Measurements from ENCODE around the gene NACC1.
A peak's percentile ranks its signal among the peaks of the same experiment; 100 is the strongest.
"Not testable (repeated sequence)": the region's sequence is repeated elsewhere in the genome, so short reads cannot be mapped to it uniquely, and the experiment has no call there.

Gene NACC1

GRCh38 chr19:13169769-13170168 lies 51.7 kb downstream of the NACC1 start:
- no peak overlapping the region for H3K4me3 ChIP-seq (ENCODE audit: control insufficient read depth, low read depth, low read length)
- DNase-seq (ENCODE audit: low read depth) = peak; percentile 80
- TF ChIP-seq, protein P1, sequence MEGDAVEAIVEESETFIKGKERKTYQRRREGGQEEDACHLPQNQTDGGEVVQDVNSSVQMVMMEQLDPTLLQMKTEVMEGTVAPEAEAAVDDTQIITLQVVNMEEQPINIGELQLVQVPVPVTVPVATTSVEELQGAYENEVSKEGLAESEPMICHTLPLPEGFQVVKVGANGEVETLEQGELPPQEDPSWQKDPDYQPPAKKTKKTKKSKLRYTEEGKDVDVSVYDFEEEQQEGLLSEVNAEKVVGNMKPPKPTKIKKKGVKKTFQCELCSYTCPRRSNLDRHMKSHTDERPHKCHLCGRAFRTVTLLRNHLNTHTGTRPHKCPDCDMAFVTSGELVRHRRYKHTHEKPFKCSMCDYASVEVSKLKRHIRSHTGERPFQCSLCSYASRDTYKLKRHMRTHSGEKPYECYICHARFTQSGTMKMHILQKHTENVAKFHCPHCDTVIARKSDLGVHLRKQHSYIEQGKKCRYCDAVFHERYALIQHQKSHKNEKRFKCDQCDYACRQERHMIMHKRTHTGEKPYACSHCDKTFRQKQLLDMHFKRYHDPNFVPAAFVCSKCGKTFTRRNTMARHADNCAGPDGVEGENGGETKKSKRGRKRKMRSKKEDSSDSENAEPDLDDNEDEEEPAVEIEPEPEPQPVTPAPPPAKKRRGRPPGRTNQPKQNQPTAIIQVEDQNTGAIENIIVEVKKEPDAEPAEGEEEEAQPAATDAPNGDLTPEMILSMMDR (conservative IDR thresholded peaks at IDR 0.05; ENCODE audit: control insufficient read depth, insufficient read depth, low read depth, low read length) = no peak

- no peak for DNase-seq (ENCODE audit: low read depth)
- TF ChIP-seq, protein P1 (conservative IDR thresholded peaks at IDR 0.05; ENCODE audit: control insufficient read depth, insufficient read depth, low read depth, low read length) = no peak
- H3K4me3 ChIP-seq (ENCODE audit: control insufficient read depth, low read depth, low read length) = no peak overlapping the region
Observed at GRCh38 chr19:13171146-13171545, 53.1 kb downstream of the NACC1 start.

DNA sequence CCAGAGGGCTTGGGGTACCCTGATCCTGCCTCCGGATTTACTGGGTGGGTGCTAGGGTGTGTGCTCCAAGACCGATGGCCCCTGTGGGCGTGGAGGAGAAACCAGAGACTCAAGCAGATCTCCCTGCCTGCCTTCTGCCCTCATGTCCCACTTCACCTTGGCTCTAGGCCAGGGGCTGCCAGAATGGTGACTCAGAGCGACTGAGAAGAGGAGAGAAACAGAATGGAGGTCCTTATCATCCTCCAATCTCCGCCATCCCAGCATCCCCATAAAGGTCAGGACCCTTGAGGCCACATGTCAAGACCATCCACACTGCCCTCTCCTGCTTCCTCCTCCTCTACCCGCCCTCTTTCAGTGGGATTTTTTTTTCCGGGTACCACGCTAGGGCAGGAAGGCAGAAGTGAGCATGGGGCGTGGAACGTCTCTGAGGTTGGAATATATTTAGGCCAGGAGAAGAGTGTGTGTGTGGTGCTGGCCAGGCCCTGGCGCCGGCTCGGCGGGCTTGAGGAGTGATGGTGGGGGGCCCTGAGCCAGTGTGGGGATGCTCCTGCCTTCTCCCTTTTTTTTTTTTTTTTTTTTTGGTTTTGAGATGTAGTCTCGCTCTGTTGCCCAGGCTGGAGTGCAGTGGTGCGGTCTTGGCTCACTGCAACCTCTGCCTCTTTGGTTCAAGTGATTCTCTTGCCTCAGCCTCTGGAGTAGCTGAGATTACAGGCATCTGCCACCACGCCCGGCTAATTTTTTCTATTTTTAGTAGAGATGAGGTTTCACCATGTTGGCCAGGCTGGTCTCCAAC lies 54.5 kb downstream of the NACC1 start:
- TF ChIP-seq, protein P1 (conservative IDR thresholded peaks at IDR 0.05; ENCODE audit: control insufficient read depth, insufficient read depth, low read depth, low read length) = no peak
- DNase-seq (ENCODE audit: low read depth) = peak; percentile 81
- H3K4me3 ChIP-seq (ENCODE audit: control insufficient read depth, low read depth, low read length) = no peak overlapping the region

DNA sequence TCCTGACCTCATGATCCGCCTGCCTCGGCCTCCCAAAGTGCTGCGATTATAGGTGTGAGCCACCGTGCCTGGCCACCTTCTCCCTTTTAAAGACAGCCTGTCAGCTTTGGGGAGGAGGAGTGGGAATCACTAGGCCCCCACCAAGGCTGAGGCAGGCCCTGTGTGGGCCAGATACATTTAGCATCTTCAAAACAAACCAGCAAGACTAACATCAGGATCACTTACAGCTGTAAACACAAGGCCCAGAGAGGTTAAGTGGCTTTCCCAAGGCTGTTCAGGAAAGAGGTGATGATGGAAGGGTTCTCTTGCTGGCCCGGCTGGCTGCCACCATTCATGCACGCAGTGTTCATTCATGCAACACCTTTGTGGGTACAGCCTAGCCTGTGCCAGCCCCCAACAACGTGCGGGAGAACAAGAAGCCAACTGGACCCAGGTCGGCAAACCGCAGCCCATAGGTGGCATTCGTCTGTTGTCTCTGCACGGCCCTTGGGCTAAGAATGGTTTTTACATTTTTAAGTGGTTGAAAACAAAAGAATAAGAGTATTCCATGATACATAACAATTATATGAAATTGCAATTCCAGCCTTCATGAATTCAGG lies 55.2 kb downstream of the NACC1 start:
- no peak for DNase-seq (ENCODE audit: low read depth)
- TF ChIP-seq, protein P1 (conservative IDR thresholded peaks at IDR 0.05; ENCODE audit: control insufficient read depth, insufficient read depth, low read depth, low read length) = no peak
- H3K4me3 ChIP-seq (ENCODE audit: control insufficient read depth, low read depth, low read length) = no peak overlapping the region

DNA sequence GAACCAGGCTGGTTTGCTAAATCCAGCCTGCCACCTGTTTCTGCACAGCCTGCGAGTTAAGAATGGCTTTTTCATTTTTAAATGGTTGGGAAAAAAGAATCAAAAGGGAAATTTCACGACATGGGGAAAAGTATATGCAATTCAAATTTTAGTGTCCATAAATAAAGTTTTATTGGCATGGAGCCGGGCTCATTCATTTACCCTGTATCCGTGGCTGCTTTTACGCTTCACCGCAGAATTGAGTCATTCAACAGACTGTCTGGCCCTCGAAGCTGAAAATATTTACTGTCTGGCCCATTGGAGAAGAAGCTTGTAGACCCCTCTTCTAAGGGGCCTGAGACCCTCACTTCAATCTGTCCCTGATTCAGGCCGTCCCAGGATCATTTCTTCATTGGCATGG lies 58.3 kb downstream of the NACC1 start:
- TF ChIP-seq, protein P1 (conservative IDR thresholded peaks at IDR 0.05; ENCODE audit: control insufficient read depth, insufficient read depth, low read depth, low read length) = no peak
- DNase-seq (ENCODE audit: low read depth) = no peak
- H3K4me3 ChIP-seq (ENCODE audit: control insufficient read depth, low read depth, low read length) = no peak overlapping the region

DNA sequence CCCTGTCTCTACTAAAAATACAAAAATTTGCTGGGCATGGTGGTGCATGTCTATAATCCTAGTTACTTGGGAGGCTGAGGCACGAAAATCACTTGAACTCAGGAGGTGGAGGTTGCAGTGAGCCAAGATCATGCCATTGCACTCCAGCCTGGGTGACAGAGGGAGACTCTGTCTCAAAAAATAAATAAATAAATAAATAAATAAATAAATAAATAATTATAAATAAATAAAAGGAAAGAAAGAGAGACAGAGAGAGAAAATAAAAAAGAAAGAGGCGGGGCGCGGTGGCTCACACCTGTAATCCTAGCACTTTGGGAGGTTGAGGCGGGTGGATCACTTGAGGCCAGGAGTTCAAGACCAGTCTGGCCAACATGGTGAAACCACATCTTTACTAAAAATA lies 59.5 kb downstream of the NACC1 start:
- not testable (repeated sequence) for DNase-seq (ENCODE audit: low read depth); H3K4me3 ChIP-seq (ENCODE audit: control insufficient read depth, low read depth, low read length)

- H3K4me3 ChIP-seq (ENCODE audit: control insufficient read depth, low read depth, low read length); DNase-seq (ENCODE audit: low read depth): not testable (repeated sequence)
Observed at GRCh38 chr19:13178291-13178690, 60.2 kb downstream of the NACC1 start.
